ENCODE results near the gene CHST3. TPM values are rescaled to one million over a fixed set of nuclear protein-coding genes. Genes with fewer than 3 reads are reported as not detected.
A peak's percentile ranks its signal among the peaks of the same experiment; 100 is the strongest.
"Not testable (repeated sequence)": the region's sequence is repeated elsewhere in the genome, so short reads cannot be mapped to it uniquely, and the experiment has no call there.

CHST3 gene
- total RNA-seq, 4 donors from 2014 or later, result 8.6 to 16.9 (median 14.0) TPM

GRCh38 chr10:71966046-71967004 lies 2.1 kb downstream of the CHST3 start:
- intact Hi-C loops (cut with DNase I), result no loop called here
- WGBS, 2 donors, result 74 to 80% methylated on average over 6 of the region's 6 CpGs

DNA sequence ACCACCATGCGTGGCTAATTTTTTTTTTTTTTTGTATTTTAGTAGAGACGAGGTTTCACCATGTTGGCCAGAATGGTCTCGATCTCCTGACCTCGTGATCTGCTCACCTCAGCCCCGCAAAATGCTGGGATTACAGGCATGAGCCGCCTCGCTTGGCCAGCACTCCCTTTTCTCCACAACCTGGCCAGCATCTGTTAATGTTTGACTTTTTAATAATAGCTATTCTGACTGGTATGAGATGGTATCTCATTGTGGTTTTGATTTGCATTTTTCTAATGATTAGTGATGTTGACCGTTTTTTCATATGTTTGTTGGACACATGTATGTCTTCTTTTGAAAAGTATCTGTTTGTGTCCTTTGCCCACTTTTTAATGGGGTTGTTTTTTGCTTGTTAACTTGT lies 3.8 kb downstream of the CHST3 start:
- H3K4me3 ChIP-seq (replicated peaks in 1 of 3); H3K27me3 ChIP-seq; H3K36me3 ChIP-seq; DNase-seq; intact Hi-C loops (cut with DNase I); H3K27ac ChIP-seq; H3K9me3 ChIP-seq: not testable (repeated sequence)
- peaks cover 21 to 68% of the 10 kb centered on the region in 2 donors for H3K4me1 ChIP-seq
- WGBS, 2 donors, result 95 to 96% methylated on average over 8 of the region's 8 CpGs

More at GRCh38 chr10:71966046-71967004, 2.1 kb downstream of the CHST3 start:
- DNase-seq, result no peak
- no peaks in the 10 kb centered on the region for H3K27me3 ChIP-seq
- H3K27ac ChIP-seq, result no peak overlapping the region
- peak overlapping the region in 1 of 3 donors; percentile 71 for H3K4me3 ChIP-seq (replicated peaks in 1 of 3)
- no peak for TF ChIP-seq POLR2A (IDR thresholded peaks at IDR 0.05)
- TF ChIP-seq, protein P1, sequence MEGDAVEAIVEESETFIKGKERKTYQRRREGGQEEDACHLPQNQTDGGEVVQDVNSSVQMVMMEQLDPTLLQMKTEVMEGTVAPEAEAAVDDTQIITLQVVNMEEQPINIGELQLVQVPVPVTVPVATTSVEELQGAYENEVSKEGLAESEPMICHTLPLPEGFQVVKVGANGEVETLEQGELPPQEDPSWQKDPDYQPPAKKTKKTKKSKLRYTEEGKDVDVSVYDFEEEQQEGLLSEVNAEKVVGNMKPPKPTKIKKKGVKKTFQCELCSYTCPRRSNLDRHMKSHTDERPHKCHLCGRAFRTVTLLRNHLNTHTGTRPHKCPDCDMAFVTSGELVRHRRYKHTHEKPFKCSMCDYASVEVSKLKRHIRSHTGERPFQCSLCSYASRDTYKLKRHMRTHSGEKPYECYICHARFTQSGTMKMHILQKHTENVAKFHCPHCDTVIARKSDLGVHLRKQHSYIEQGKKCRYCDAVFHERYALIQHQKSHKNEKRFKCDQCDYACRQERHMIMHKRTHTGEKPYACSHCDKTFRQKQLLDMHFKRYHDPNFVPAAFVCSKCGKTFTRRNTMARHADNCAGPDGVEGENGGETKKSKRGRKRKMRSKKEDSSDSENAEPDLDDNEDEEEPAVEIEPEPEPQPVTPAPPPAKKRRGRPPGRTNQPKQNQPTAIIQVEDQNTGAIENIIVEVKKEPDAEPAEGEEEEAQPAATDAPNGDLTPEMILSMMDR (IDR thresholded peaks at IDR 0.05), result no peak
- no peaks in the 10 kb centered on the region for H3K36me3 ChIP-seq
- peaks cover 21 to 52% of the 10 kb centered on the region in 2 donors for H3K4me1 ChIP-seq
- no peaks in the 10 kb centered on the region for H3K9me3 ChIP-seq

DNA sequence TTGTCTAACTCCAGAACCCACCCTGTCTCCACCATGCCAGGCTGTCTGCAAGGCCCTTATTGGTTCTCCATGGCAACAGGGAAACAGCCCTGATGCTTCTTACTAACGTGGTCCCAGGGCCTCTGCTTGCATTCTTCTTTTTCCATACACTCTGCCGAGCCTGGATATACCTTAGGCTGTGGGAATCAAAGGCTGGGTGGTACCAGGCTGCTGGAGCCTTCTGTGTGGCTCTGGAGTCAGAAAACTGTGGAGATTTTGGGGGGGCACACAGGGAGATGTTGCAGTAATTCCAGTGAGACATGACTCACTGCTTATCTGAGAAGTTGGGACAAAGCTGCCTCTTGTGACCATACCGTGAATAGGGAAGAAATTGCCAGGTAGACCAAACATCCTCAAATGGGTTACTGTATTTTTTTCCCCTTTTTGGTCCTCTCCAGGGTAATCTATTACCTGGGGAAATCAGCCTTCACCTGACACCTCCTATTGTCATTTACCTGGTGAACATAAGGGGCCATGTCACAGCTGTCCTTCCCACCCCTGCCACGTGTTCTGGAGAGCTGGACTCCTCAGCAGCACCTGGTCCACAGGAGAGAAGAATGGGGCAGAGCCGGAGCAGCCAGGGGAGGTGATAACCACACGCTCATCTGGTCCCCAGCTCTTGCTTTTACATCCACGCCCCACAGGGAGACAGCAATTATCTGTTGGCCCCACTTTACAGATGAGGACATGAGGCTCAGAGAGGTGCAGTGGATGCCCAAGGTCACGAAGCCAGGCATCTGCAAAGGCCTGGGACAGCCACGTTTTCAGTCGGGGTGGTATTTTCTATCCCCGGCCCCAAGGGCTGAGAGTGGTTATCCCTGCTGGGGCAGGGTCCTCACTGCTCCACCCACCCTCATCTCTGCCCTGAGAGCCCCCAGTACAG lies 4.6 kb downstream of the CHST3 start:
- Histone ChIP-seq H3K4me1 (peaks cover 21 to 64% of the 10 kb centered on the region in 2 donors), H3K27me3 (no peaks in the 10 kb centered on the region), H3K27ac (no peak overlapping the region), H3K36me3 (no peaks in the 10 kb centered on the region), H3K4me3 (replicated peaks in 1 of 3) (no peak overlapping the region), H3K9me3 (no peaks in the 10 kb centered on the region)
- no peak for DNase-seq
- TF ChIP-seq, protein P1 (IDR thresholded peaks at IDR 0.05), result no peak
- no peak for TF ChIP-seq POLR2A (IDR thresholded peaks at IDR 0.05)
- intact Hi-C loops (cut with DNase I), result no loop called here
- WGBS, 2 donors, result 77 to 81% methylated on average over 11 of the region's 11 CpGs

DNA sequence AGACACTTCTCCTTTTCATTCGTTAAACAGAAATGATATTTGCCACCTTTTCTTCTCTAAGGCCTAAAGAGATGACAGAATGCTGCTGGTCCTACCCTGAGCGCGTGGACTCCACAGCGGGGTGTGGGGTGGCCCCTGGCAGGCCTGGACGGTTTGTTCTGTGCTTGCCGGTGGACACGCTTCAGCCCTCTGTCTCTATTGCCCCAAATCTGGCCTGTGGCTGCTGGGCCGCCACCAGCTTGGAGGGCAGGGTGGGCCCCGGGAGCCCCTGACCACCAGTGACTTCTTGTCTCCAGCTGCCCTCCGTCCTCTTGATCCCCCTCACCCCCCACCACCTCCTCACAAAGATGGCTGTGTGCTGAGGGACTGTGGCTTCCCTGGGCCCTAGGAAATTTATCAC lies 5.7 kb downstream of the CHST3 start:
- Histone ChIP-seq H3K27ac (peak overlapping the region in 1 of 3 donors; percentile 72), H3K4me3 (replicated peaks in 1 of 3) (no peak overlapping the region), H3K27me3 (no peaks in the 10 kb centered on the region), H3K4me1 (peaks cover 21 to 73% of the 10 kb centered on the region in 2 donors), H3K9me3 (no peaks in the 10 kb centered on the region), H3K36me3 (no peaks in the 10 kb centered on the region)
- 78 to 81% methylated on average over 9 of the region's 10 CpGs for WGBS, 2 donors
- no peak for DNase-seq
- TF ChIP-seq POLR2A (IDR thresholded peaks at IDR 0.05), result no peak
- TF ChIP-seq, protein P1 (IDR thresholded peaks at IDR 0.05), result no peak
- intact Hi-C loops (cut with DNase I), result no loop called here

GRCh38 chr10:71970331-71970730 lies 6.1 kb downstream of the CHST3 start:
- no peak overlapping the region for H3K4me3 ChIP-seq (replicated peaks in 1 of 3)
- intact Hi-C loops (cut with DNase I), result no loop called here
- no peaks in the 10 kb centered on the region for H3K27me3 ChIP-seq
- no peaks in the 10 kb centered on the region for H3K9me3 ChIP-seq
- 45 to 66% methylated on average over 7 to 10 of the region's 10 CpGs for WGBS, 2 donors
- peaks cover 20 to 75% of the 10 kb centered on the region in 2 donors for H3K4me1 ChIP-seq
- H3K36me3 ChIP-seq, result no peaks in the 10 kb centered on the region
- peak overlapping the region in 2 of 3 donors; percentile 4 to 72 for H3K27ac ChIP-seq
- DNase-seq, result peak; percentile 54 to 63
- TF ChIP-seq POLR2A (IDR thresholded peaks at IDR 0.05), result peak in 1 of 2 donors; percentile 31
- TF ChIP-seq, protein P1 (IDR thresholded peaks at IDR 0.05), result peak in 3 of 6 experiments; percentile 23 to 29 (median 23)
